ENCODE data around the gene RPS28.

The RPS28 gene

DNA sequence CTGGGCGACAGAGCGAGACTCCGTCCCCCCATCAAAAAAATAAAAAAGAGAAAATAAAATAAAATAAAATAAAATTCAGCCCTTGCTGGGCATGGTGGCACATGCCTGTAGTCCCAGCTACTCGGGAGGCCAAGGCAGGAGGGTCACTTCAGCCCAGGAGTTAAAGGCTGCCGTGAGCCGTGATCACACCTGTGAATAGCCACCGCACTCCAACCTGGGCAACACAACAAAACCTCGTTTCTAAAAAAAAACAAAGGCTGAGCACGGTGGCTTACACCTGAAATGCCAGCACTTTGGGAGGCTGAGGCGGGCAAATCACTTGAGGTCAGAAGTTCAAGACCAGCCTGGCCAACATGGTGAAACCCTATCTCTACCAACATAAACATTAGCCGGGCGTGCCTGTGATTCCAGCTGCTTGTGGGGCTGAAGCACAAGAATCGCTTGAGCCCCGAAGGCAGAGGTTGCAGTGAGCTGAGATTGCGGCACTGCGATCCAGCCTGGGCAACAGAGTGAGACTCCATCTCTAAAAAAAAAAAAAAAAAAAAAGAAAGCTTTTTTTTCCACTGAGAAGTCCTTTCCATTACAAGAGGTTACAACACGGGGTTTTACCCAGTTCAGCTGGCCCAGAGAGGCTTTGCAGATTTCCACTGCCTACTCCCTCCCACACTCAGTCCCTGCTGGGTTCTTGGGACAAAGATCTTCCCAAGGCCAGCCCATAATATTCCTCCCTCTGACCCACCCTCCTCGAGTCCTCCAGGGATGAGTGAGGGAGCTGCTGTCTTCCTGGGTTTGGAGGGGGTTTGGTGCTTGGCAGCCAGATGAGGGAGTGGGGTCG is 49.1 kb downstream of the RPS28 start:
- in situ Hi-C loops (cut with MboI; ENCODE audit: low sequenced_read_pairs), result no loop called here

DNA sequence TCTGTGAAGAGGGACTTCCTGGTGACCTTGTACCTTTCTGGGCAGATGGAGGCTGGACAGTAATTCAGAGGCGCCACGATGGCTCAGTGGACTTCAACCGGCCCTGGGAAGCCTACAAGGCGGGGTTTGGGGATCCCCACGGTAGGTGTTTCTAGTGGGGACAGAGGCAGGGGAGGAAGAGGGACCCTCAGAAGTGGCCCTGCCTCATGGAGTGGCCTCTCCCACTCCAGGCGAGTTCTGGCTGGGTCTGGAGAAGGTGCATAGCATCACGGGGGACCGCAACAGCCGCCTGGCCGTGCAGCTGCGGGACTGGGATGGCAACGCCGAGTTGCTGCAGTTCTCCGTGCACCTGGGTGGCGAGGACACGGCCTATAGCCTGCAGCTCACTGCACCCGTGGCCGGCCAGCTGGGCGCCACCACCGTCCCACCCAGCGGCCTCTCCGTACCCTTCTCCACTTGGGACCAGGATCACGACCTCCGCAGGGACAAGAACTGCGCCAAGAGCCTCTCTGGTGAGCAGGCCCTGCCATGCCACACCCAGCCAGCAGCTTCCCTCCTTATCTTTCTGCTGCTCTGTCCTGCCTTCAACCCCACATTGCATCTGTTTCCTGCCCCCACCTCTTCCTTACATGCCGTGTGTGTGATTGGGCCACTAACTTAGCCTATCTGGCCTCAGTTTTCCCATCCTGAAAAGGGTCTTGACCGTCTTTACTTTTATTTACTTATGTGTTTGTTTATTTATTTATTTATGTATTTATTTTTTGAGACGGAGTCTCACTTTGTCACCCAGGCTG is 49.9 kb downstream of the RPS28 start:
- in situ Hi-C loops (cut with MboI; ENCODE audit: low sequenced_read_pairs), result no loop called here

Measured in HL-60/S4 treated with retinoic acid at 250 ng/mL for 4 days and 3 days (cell line).